Kidney epithelial cell (primary cell): ENCODE results near the gene ZNF445. TPM values are rescaled to one million over a fixed set of nuclear protein-coding genes. Genes with fewer than 3 reads are reported as not detected.
"Not testable (repeated sequence)": the region's sequence is repeated elsewhere in the genome, so short reads cannot be mapped to it uniquely, and the experiment has no call there.

Source experiments
- DNase-seq: peaks from one replicate; pipeline ENCODE4 v3.0.0-alpha.2; 2010; ENCODE audit warnings: low read depth
- H3K27me3 ChIP-seq: 2 replicates; pipeline ENCODE4 v1.6.0; 2011; ENCODE audit warnings: low read length; ENCODE audit not compliant: control insufficient read depth, insufficient read depth
- H3K36me3 ChIP-seq: 2 replicates; pipeline ENCODE4 v1.5.1; 2011; ENCODE audit warnings: low read length; ENCODE audit not compliant: control insufficient read depth, insufficient read depth
- H3K4me3 ChIP-seq: 2 replicates; pipeline ENCODE4 v1.5.1; 2011; ENCODE audit warnings: low read depth, mild to moderate bottlenecking, control low read depth, low read length
- total RNA-seq: library from RNA; depleted of rRNA; stranded (reverse); fragments of >200 nt; gene quantifications from 2 replicates; pipeline ENCODE4 v1.2.3, GENCODE V29; 2015
- TF ChIP-seq, protein P1 (sequence below): IDR thresholded peaks from 2 replicates; pipeline ENCODE4 v1.5.1; 2011; ENCODE audit warnings: mild to moderate bottlenecking, moderate library complexity, low read length, control low read depth, inconsistent platforms; ENCODE audit not compliant: insufficient read depth, poor library complexity, severe bottlenecking

ZNF445 gene
- total RNA-seq, 1 donor from 2014 or later: 6.3 TPM

DNA sequence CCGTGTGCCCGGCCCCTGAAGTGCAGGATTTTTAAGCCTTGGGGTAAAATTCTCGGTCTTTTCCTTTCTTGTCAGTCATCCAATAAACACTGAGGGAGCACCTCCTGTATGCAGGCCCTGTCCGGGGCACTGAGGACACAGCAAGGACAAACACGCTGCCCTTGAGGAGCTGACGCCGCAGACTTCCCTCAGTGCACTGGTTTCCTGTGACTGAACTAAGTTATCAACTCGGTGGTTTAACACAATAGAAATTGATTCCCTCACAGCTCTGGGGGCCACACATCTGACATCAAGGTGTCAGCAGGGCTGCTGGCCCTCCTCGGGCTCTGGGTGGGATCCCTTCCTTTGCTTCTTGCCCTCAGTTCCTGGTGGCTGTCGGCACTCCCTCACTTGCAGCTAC, 65.1 kb downstream of the ZNF445 start:
- Histone ChIP-seq H3K4me3 (no peak overlapping the region), H3K36me3 (no peaks in the 10 kb centered on the region), H3K27me3 (no peaks in the 10 kb centered on the region)
- DNase-seq: no peak
- TF ChIP-seq, protein P1, sequence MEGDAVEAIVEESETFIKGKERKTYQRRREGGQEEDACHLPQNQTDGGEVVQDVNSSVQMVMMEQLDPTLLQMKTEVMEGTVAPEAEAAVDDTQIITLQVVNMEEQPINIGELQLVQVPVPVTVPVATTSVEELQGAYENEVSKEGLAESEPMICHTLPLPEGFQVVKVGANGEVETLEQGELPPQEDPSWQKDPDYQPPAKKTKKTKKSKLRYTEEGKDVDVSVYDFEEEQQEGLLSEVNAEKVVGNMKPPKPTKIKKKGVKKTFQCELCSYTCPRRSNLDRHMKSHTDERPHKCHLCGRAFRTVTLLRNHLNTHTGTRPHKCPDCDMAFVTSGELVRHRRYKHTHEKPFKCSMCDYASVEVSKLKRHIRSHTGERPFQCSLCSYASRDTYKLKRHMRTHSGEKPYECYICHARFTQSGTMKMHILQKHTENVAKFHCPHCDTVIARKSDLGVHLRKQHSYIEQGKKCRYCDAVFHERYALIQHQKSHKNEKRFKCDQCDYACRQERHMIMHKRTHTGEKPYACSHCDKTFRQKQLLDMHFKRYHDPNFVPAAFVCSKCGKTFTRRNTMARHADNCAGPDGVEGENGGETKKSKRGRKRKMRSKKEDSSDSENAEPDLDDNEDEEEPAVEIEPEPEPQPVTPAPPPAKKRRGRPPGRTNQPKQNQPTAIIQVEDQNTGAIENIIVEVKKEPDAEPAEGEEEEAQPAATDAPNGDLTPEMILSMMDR: no peak

DNA sequence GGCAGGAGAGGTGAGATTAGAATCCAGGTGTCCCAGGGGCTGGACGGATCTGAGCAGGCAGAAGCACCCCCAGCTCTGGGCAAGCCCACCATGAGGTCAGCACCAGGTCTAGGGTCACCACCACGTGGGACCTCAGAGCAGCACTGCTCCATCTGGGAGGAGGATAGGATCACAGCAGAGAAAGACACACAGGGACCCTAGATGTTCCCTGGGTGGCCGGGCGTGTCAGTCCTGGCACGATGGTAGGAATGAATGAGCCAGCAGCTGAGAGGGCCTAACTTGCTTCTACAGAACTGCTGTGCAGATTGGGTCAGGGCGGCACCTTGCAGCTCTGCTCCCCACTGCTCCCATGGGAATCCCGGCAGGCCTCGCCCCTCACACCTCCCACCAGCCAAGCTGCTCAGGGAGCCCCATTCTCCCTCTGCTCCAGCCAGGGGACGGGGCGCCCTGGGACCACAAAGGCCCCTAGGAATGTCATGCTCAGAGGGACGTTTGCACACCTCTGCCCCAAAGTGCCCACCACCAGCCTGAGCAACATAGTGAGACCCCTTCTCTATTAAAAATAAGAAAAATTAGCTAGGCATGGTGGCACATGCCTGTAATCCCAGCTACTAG, 66.3 kb downstream of the ZNF445 start:
- no peak for DNase-seq
- no peak overlapping the region for H3K4me3 ChIP-seq
- no peaks in the 10 kb centered on the region for H3K36me3 ChIP-seq
- H3K27me3 ChIP-seq: no peaks in the 10 kb centered on the region
- TF ChIP-seq, protein P1: no peak

DNA sequence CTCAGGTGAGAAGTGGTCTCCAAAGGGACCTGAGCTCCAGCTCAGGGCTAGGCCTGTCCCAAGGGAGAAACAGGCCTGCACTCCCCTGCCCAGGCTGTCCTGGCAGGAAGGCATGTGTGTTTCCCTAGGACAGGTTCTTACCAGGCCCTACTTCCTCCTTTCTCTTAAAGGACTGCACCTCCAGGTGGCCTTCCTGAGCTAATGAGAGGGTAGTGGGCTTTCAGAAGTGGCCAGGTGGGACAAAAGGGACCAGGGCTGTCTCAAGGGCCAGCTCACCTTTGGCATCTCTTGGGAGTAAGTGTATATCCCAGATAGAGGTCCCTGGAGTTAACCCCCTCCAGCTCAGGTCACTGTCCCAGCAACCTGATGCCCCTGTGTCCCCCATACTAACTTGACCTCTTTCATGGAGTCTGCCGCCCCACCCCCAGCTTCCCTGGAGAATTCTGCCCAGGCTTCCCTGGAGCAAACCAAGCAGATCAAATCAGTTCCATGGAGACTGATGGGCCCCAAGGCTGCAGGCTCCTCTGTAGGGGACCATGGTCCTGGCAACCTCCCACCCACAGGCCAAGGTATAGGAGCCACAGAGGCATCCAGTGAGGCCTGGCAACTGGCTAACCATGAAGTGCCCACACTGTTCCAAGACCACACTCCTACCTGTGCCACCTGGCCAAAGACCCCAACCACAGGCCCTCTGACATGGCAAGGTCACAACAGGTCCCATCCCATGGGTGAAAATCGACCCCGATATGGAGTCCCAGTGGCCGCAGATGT, 67.6 kb downstream of the ZNF445 start:
- no peaks in the 10 kb centered on the region for H3K36me3 ChIP-seq
- no peak overlapping the region for H3K4me3 ChIP-seq
- no peaks in the 10 kb centered on the region for H3K27me3 ChIP-seq
- TF ChIP-seq, protein P1: no peak
- DNase-seq: no peak

DNA sequence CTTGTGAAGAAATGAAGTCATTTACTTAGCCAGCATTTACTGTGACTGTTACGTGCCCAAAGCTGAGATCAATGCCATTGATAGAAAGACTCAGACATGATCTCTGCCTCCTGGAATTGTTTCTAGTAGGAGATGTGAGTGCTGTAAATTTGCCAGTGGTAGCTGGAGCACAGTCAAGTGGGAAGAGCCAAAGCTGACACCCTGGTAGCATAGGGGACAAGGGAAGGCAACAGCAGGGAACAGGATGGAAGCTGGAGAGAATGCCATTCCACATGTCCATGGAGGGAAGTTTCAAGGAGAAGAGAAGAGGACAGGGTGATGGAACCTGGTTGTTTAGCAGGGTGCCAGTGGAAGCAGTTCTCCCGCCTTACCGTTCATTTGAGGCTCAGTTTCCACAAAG, 74.9 kb downstream of the ZNF445 start:
- no peak for DNase-seq
- TF ChIP-seq, protein P1: no peak
- no peak overlapping the region for H3K4me3 ChIP-seq
- no peaks in the 10 kb centered on the region for H3K36me3 ChIP-seq
- no peaks in the 10 kb centered on the region for H3K27me3 ChIP-seq

DNA sequence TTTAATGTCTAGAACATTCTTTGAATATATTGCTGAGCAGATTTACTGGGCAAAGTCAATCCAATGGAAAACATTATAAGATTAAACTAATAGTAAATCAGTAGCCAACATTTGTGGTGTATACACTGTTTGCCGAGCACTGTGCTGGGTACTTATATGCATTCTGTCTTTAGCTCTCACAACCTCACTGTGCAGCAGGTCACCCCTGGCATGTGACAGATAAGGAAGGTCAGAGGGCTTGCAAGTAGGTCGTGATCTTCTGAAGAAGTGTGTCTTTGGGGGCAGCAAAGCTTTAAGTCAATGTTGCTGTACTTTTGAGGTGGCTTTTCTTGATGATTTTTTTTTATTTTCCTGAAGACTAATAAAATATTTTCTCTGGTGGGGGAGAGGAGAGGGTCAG, 76.7 kb downstream of the ZNF445 start:
- no peak for DNase-seq
- H3K27me3 ChIP-seq: no peaks in the 10 kb centered on the region
- TF ChIP-seq, protein P1: no peak
- no peak overlapping the region for H3K4me3 ChIP-seq
- H3K36me3 ChIP-seq: no peaks in the 10 kb centered on the region

DNA sequence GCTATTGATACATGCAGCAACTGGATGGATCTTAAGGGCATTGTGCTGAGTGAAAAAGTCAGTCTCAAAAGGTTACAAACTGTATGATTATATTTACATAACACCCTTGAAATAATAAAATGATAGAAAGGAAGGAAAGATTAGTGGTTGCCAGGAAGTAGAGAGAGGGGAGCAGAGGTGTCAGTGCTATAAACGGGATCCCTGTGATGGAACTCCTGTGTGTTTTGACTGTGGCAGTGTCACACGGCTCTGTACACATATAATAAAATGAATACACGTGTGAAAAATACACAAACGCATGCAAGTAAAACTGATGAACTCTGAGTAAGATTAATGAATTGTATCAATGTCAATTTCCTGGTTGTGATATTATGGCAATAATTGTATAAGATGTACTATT, 78.6 kb downstream of the ZNF445 start:
- DNase-seq: no peak
- TF ChIP-seq, protein P1: no peak
- Histone ChIP-seq H3K36me3 (no peaks in the 10 kb centered on the region), H3K27me3 (no peaks in the 10 kb centered on the region), H3K4me3 (no peak overlapping the region)

DNA sequence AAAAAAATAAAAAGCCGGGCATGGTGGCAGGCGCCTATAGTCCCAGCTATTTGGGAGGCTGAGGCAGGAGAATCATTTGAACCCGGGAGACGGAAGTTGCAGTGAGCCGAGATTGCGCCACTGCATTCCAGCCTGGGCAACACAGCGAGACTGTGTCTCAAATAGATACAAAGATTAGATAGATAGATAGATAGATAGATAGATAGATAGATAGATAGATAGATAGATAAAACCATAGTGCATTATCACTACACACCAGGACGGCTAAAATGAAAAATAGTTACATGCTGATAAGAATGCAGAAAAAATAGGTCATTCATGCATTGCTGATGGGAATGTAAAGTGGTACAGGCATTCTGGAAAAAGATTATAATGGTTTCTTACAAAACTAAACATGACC, 79.2 kb downstream of the ZNF445 start:
- DNase-seq, H3K27me3 ChIP-seq, H3K36me3 ChIP-seq, H3K4me3 ChIP-seq: not testable (repeated sequence)
